ENCODE measurements around the gene CNFN.
A peak's percentile ranks its signal among the peaks of the same experiment; 100 is the strongest.

The CNFN gene

GRCh38 chr19:42389899-42390298 lies at the start of gene CNFN:
TSS of gene CNFN (minus strand) at chr19:42390297. CDS start at chr19:42389037, 1,260 bp downstream.
- no peak for DNase-seq

GRCh38 chr19:42436006-42436405 lies 45.9 kb upstream of the CNFN start:
- DNase-seq: no peak

GRCh38 chr19:42435316-42435715 lies 45.2 kb upstream of the CNFN start:
- no peak for DNase-seq

- peak; percentile 38 to 45 for DNase-seq
Measured at GRCh38 chr19:42433503-42434260, 43.6 kb upstream of the CNFN start.

GRCh38 chr19:42431486-42431885 lies 41.4 kb upstream of the CNFN start:
- no peak for DNase-seq

- no peak for DNase-seq
Measured at GRCh38 chr19:42428676-42429075, 38.6 kb upstream of the CNFN start.

GRCh38 chr19:42427313-42427712 lies 37.2 kb upstream of the CNFN start, which contains the start of gene LIPE:
TSS of gene LIPE (minus strand) at chr19:42427388. CDS start at chr19:42427149, 239 bp downstream.
- no peak for DNase-seq

GRCh38 chr19:42426643-42427042 lies 36.5 kb upstream of the CNFN start:
- DNase-seq: no peak

GRCh38 chr19:42424712-42425131 lies 34.6 kb upstream of the CNFN start:
- no peak for DNase-seq

- no peak for DNase-seq
Measured at GRCh38 chr19:42424345-42424707, 34.2 kb upstream of the CNFN start.

- DNase-seq: peak; percentile 81 to 87
Measured at GRCh38 chr19:42423462-42424344, 33.6 kb upstream of the CNFN start.

GRCh38 chr19:42422901-42423461 lies 32.9 kb upstream of the CNFN start:
- DNase-seq: peak in 1 of 2 experiments; percentile 13

GRCh38 chr19:42422092-42422900 lies 32.2 kb upstream of the CNFN start:
- DNase-seq: peak; percentile 13 to 20

GRCh38 chr19:42421591-42422031 lies 31.5 kb upstream of the CNFN start:
- DNase-seq: no peak

- DNase-seq: peak in 1 of 2 experiments; percentile 4
Measured at GRCh38 chr19:42421101-42421500, 31.0 kb upstream of the CNFN start.

- peak; percentile 76 to 88 for DNase-seq
Measured at GRCh38 chr19:42420055-42420544, 30.0 kb upstream of the CNFN start.

- no peak for DNase-seq
Measured at GRCh38 chr19:42419309-42419708, 29.2 kb upstream of the CNFN start.

GRCh38 chr19:42412661-42413076 lies 22.6 kb upstream of the CNFN start:
- DNase-seq: no peak

- DNase-seq: no peak
Measured at GRCh38 chr19:42412227-42412626, 22.1 kb upstream of the CNFN start.

- DNase-seq: no peak
Measured at GRCh38 chr19:42411581-42412178, 21.6 kb upstream of the CNFN start.

GRCh38 chr19:42410371-42410770 lies 20.3 kb upstream of the CNFN start:
- DNase-seq: no peak

GRCh38 chr19:42409477-42409876 lies 19.4 kb upstream of the CNFN start:
- DNase-seq: no peak
